Kidney (tissue), 14 donors: ENCODE measurements around the gene CAP1. TPM values are rescaled to one million over a fixed set of nuclear protein-coding genes. Genes with fewer than 3 reads are reported as not detected.
"Not testable (repeated sequence)": the region's sequence is repeated elsewhere in the genome, so short reads cannot be mapped to it uniquely, and the experiment has no call there.

Experiments used
- DNase-seq, 5 donors: peaks; one replicate each; pipeline ENCODE4 v3.0.0-alpha.2; 2013 to 2020
- FAIRE-seq: peaks from 2 replicates; lab custom pipeline; 2012; peaks lifted over from hg19 to GRCh38; lab: Jason Lieb, UNC
- H3K27ac ChIP-seq, 2 donors: one replicate each; pipeline ENCODE4 v1.7.0; 2013; ENCODE audit warnings: low read depth in 2 of 2, low read length in 2 of 2, inconsistent platforms in 1 of 2
- H3K27me3 ChIP-seq: one replicate; pipeline ENCODE4 v1.7.1; 2013; ENCODE audit warnings: low read length, inconsistent platforms; ENCODE audit not compliant: control insufficient read depth, insufficient read depth
- H3K36me3 ChIP-seq, 3 donors: one replicate each; pipeline versions ENCODE4 v1.7.0 to v1.7.1; 2013; ENCODE audit warnings: low read length in 3 of 3, control low read depth in 1 of 3, inconsistent platforms in 1 of 3; ENCODE audit not compliant: insufficient read depth in 3 of 3, control insufficient read depth in 2 of 3
- H3K4me1 ChIP-seq, 3 donors: one replicate each; pipeline versions ENCODE4 v1.7.0 to v1.7.1; 2013; ENCODE audit warnings: low read length in 3 of 3, inconsistent platforms in 1 of 3, low read depth in 1 of 3; ENCODE audit not compliant: control insufficient read depth in 2 of 3, insufficient read depth in 2 of 3
- H3K4me3 ChIP-seq, 3 donors: one replicate each; pipeline versions ENCODE4 v1.7.0 to v1.8.1; 2013; ENCODE audit warnings: low read length in 3 of 3, control low read depth in 1 of 3, inconsistent platforms in 1 of 3
- H3K9ac ChIP-seq, 3 donors: one replicate each; pipeline versions ENCODE4 v1.7.0 to v1.7.1; 2013; ENCODE audit warnings: low read length in 3 of 3, control low read depth in 1 of 3, inconsistent platforms in 1 of 3
- H3K9me3 ChIP-seq, 3 donors: one replicate each; pipeline versions ENCODE4 v1.7.0 to v1.7.1; 2013; ENCODE audit warnings: low read length in 3 of 3, control low read depth in 1 of 3, inconsistent platforms in 1 of 3; ENCODE audit not compliant: control insufficient read depth in 2 of 3, insufficient read depth in 1 of 3
- intact Hi-C: fragments of 100-400 bp; cut with DNase I; formaldehyde crosslinking; loops from one replicate; pipeline ENCODE4 v1.11.1; 2022
- polyA plus RNA-seq: library from polyadenylated mRNA; stranded (reverse); fragments of 350-450 nt; fragmentation: Illumina TruSeq; extraction: RNeasy Lipid Tissue Mini Kit (QIAGEN cat#74804); gene quantifications from one replicate; pipeline ENCODE4 v1.2.3, GENCODE V29; 2014; ENCODE audit warnings: low read depth, low replicate concordance; ENCODE audit not compliant: insufficient read depth
- total RNA-seq: library from RNA; stranded (reverse); fragmentation: NEBNext Ultra II Directional; extraction: Animal tissue kit (Norgen Biotek cat#: 25700); gene quantifications from one replicate; pipeline ENCODE4 v1.2.1, GENCODE V29; 2021
- TF ChIP-seq, protein P1 (sequence below): IDR thresholded peaks from 3 replicates; pipeline ENCODE4 v1.5.1; 2012; ENCODE audit warnings: mild to moderate bottlenecking, moderate library complexity, borderline replicate concordance; ENCODE audit not compliant: insufficient read depth; ENCODE audit errors: extremely low read depth
- donor health status: control.
- donor health status: control.
- donor health status: control.
- donor health status: control.
- donor health status: control.
- donor health status: DM: yes; HTN: yes; CAD: no.
- donor health status: Normal renal cell carcinoma (clear cell type).

The CAP1 gene
- total and polyA plus RNA-seq, 2 donors from 2014 or later = 128 to 328 TPM

GRCh38 chr1:40032240-40032891, 8.2 kb upstream of the CAP1 start:
- Histone ChIP-seq H3K36me3 (no peaks in the 10 kb centered on the region), H3K4me1 (no peaks in the 10 kb centered on the region), H3K27me3 (no peaks in the 10 kb centered on the region), H3K4me3 (no peak overlapping the region), H3K27ac (no peak overlapping the region), H3K9me3 (no peaks in the 10 kb centered on the region), H3K9ac (no peak overlapping the region)
- TF ChIP-seq, protein P1, sequence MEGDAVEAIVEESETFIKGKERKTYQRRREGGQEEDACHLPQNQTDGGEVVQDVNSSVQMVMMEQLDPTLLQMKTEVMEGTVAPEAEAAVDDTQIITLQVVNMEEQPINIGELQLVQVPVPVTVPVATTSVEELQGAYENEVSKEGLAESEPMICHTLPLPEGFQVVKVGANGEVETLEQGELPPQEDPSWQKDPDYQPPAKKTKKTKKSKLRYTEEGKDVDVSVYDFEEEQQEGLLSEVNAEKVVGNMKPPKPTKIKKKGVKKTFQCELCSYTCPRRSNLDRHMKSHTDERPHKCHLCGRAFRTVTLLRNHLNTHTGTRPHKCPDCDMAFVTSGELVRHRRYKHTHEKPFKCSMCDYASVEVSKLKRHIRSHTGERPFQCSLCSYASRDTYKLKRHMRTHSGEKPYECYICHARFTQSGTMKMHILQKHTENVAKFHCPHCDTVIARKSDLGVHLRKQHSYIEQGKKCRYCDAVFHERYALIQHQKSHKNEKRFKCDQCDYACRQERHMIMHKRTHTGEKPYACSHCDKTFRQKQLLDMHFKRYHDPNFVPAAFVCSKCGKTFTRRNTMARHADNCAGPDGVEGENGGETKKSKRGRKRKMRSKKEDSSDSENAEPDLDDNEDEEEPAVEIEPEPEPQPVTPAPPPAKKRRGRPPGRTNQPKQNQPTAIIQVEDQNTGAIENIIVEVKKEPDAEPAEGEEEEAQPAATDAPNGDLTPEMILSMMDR = peak; percentile 66
- FAIRE-seq = peak; percentile 51
- intact Hi-C loops = no loop called here
- DNase-seq = peak in 3 of 5 donors; percentile 43 to 75 (median 72)

DNA sequence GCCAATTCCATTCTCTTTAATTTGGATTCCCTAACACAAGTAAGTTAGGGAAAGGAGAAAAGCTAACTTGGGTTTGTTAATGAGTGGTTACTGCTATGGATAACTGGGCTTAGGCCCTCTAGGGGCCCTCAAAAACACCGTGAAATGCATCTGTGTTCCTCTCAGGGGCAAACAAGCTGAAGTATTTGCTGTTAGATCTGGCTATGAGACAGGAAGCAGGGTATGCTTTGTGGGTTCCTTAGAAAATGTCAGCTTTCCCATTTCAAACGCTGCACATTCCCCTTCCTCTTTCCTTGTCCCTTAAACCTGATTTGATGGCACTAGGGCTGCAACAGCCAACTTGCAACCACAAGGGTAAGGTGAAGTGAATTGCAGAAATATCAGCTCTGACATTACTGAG, 5.7 kb upstream of the CAP1 start:
- TF ChIP-seq, protein P1 = no peak
- no peak overlapping the region for H3K27ac ChIP-seq
- intact Hi-C loops = no loop called here
- no peak overlapping the region for H3K9ac ChIP-seq
- no peak overlapping the region for H3K4me3 ChIP-seq
- no peak for DNase-seq
- H3K9me3 ChIP-seq = no peaks in the 10 kb centered on the region
- no peaks in the 10 kb centered on the region for H3K36me3 ChIP-seq
- no peaks in the 10 kb centered on the region for H3K27me3 ChIP-seq
- FAIRE-seq = no peak
- peaks cover 3 to 6% (median 4%) of the 10 kb centered on the region in 3 donors for H3K4me1 ChIP-seq

DNA sequence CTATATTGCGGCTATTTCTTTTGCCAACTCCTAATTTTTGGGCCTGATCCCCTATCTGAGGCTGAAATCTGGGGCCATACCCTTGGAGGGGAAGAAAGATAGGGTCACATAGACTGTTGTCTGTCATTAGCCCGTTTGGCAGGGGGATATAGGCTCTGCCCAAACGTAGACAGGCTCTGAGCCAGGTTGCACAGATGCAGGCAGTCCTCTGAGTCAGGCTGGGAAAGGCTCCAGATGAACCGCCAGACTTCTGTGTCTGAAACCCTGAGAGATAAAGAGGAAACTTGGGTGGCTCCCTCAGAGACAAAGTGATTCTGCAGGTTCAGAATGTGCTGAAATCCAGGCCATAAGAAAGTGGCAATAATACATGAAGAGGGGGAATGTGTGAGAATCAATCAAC, 4.0 kb upstream of the CAP1 start:
- no peaks in the 10 kb centered on the region for H3K9me3 ChIP-seq
- no peak overlapping the region for H3K4me3 ChIP-seq
- no peaks in the 10 kb centered on the region for H3K36me3 ChIP-seq
- H3K9ac ChIP-seq = no peak overlapping the region
- no peaks in the 10 kb centered on the region for H3K27me3 ChIP-seq
- TF ChIP-seq, protein P1 = no peak
- H3K4me1 ChIP-seq = peaks cover 3 to 10% (median 6%) of the 10 kb centered on the region in 3 donors
- FAIRE-seq (no peak), DNase-seq (peak in 1 of 5 donors; percentile 70)
- H3K27ac ChIP-seq = no peak overlapping the region
- intact Hi-C loops = no loop called here

DNA sequence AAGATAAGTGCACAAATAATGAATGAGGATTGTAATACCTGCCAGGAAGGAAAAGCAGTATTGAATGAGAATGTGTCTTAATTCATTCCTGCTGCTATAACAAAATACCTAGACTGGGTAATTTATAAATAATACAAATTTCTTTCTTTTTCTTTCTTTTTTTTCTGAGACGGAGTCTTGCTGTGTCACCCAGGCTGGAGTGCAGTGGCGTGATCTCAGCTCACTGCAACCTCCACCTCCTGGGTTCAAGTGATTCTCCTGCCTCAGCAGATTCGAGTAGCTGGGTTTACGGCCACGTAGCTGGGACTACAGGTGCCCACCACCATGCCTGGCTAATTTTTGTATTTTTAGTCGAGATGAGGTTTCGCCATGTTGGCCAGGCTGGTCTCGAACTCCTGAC, 3.3 kb upstream of the CAP1 start:
- FAIRE-seq, DNase-seq, H3K9me3 ChIP-seq, H3K36me3 ChIP-seq, intact Hi-C loops, H3K27me3 ChIP-seq, H3K27ac ChIP-seq, H3K9ac ChIP-seq, H3K4me3 ChIP-seq: not testable (repeated sequence)
- peaks cover 3 to 16% (median 9%) of the 10 kb centered on the region in 3 donors for H3K4me1 ChIP-seq
